ENCODE results near the gene RAX2. TPM values are rescaled to one million over a fixed set of nuclear protein-coding genes. Genes with fewer than 3 reads are reported as not detected.

The RAX2 gene
- total RNA-seq, 1 donor from 2014 or later: not detected

DNA sequence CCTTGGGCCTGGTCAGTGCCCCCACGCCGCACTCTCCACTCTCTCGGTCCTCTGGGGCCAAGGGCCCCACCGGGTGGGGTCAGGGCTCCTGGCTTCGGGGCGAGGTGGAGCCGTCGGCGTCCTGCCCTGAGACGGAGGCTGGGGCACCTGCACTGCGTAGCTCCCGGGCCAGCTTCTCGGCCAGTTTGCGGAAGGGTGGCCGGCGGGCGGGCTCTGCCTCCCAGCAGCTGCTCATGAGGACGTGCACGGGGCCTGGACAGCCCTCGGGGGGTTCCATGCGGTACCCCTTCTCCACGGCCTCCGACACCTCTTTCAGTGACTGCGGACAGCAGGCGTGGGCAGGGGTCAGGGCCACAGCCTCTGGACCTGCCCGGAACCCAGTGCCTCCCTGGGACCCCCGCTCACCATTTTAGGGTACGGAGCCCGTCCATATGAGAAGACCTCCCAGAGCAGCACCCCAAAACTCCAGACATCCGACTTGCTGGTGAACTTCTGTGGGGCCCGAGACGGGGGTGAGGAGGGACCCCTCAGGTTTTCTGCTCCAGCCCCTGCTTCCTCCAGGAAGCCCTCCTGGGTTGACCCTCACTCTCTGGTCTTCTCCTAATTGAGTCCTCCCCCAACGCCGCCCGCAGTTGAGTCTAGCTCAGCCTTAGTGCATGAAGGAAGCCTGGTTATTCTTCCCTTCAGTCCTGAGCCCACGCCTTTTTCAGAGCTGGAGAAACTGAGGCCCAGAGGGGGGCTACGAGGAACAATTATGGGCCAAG, 6.3 kb upstream of the RAX2 start:
- no peak overlapping the region for H3K27ac Mint-ChIP-seq (ENCODE audit: unreplicated experiment)
- H3K36me3 Mint-ChIP-seq (ENCODE audit: unreplicated experiment): peaks cover 13% of the 10 kb centered on the region
- peaks cover 11% of the 10 kb centered on the region for H3K9me3 Mint-ChIP-seq (ENCODE audit: unreplicated experiment)
- H3K4me3 Mint-ChIP-seq (ENCODE audit: unreplicated experiment): no peak overlapping the region
- no peak for DNase-seq
- H3K4me1 Mint-ChIP-seq (ENCODE audit: low read depth, unreplicated experiment): no peaks in the 10 kb centered on the region
- TF ChIP-seq, protein P1, sequence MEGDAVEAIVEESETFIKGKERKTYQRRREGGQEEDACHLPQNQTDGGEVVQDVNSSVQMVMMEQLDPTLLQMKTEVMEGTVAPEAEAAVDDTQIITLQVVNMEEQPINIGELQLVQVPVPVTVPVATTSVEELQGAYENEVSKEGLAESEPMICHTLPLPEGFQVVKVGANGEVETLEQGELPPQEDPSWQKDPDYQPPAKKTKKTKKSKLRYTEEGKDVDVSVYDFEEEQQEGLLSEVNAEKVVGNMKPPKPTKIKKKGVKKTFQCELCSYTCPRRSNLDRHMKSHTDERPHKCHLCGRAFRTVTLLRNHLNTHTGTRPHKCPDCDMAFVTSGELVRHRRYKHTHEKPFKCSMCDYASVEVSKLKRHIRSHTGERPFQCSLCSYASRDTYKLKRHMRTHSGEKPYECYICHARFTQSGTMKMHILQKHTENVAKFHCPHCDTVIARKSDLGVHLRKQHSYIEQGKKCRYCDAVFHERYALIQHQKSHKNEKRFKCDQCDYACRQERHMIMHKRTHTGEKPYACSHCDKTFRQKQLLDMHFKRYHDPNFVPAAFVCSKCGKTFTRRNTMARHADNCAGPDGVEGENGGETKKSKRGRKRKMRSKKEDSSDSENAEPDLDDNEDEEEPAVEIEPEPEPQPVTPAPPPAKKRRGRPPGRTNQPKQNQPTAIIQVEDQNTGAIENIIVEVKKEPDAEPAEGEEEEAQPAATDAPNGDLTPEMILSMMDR (IDR thresholded peaks at IDR 0.05; ENCODE audit: partially characterized antibody, unreplicated experiment): no peak
- peaks cover 20% of the 10 kb centered on the region for H3K27me3 Mint-ChIP-seq (ENCODE audit: unreplicated experiment)

DNA sequence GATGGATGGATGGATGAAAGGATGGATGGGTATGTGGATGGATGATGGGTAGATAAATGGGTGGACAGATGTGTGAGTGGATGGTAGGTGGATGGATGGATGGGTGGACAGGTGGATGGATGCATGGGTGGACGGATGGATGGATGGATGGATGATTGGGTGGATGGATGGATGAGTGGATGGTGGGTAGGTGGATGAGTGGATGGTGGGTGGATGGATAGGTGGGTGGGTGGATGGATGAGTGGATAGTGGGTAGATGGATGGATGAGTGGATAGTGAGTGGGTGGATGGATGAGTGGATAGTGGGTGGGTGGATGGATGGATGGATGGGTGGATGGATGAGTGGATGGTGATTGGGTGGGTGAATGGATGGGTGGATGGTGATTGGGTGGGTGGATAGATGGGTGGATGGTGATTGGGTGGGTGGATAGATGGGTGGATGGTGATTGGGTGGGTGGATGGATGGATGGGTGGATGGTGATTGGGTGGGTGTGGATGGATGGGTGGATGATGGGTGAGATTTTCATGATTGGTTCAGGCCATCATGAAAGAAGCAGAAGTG, 4.5 kb upstream of the RAX2 start:
- Mint-ChIP-seq H3K36me3 (ENCODE audit: unreplicated experiment) (peaks cover 4% of the 10 kb centered on the region), H3K27me3 (ENCODE audit: unreplicated experiment) (peaks cover 12% of the 10 kb centered on the region), H3K9me3 (ENCODE audit: unreplicated experiment) (peaks cover 10% of the 10 kb centered on the region), H3K27ac (ENCODE audit: unreplicated experiment) (no peak overlapping the region), H3K4me3 (ENCODE audit: unreplicated experiment) (no peak overlapping the region), H3K4me1 (ENCODE audit: low read depth, unreplicated experiment) (no peaks in the 10 kb centered on the region)
- TF ChIP-seq, protein P1 (IDR thresholded peaks at IDR 0.05; ENCODE audit: partially characterized antibody, unreplicated experiment): no peak
- no peak for DNase-seq

GRCh38 chr19:3775831-3776230, 3.8 kb upstream of the RAX2 start:
- Mint-ChIP-seq H3K36me3 (ENCODE audit: unreplicated experiment) (no peaks in the 10 kb centered on the region), H3K27me3 (ENCODE audit: unreplicated experiment) (peaks cover 12% of the 10 kb centered on the region), H3K4me1 (ENCODE audit: low read depth, unreplicated experiment) (no peaks in the 10 kb centered on the region), H3K9me3 (ENCODE audit: unreplicated experiment) (peaks cover 5% of the 10 kb centered on the region), H3K27ac (ENCODE audit: unreplicated experiment) (no peak overlapping the region), H3K4me3 (ENCODE audit: unreplicated experiment) (no peak overlapping the region)
- TF ChIP-seq, protein P1 (IDR thresholded peaks at IDR 0.05; ENCODE audit: partially characterized antibody, unreplicated experiment): no peak
- DNase-seq: no peak

DNA sequence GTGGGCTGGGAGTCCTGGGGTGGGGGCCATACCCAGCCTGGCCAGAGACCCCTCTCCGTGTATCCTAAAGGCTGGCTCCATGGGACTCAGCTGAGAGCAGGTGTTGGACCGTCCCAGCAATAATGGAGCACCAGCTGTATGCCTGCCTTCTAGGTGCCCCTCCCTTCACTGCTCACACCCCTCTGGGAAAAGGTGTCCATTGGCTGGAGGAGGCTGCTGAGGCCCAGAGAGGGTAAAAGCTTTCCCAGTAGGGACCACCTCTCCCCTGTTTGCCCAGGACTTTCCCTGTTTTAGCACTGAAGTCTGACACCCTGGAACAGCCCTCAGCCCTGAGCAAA, 3.3 kb upstream of the RAX2 start:
- peaks cover 4% of the 10 kb centered on the region for H3K9me3 Mint-ChIP-seq (ENCODE audit: unreplicated experiment)
- no peak overlapping the region for H3K4me3 Mint-ChIP-seq (ENCODE audit: unreplicated experiment)
- peaks cover 10% of the 10 kb centered on the region for H3K27me3 Mint-ChIP-seq (ENCODE audit: unreplicated experiment)
- DNase-seq: no peak
- no peaks in the 10 kb centered on the region for H3K4me1 Mint-ChIP-seq (ENCODE audit: low read depth, unreplicated experiment)
- H3K36me3 Mint-ChIP-seq (ENCODE audit: unreplicated experiment): no peaks in the 10 kb centered on the region
- no peak overlapping the region for H3K27ac Mint-ChIP-seq (ENCODE audit: unreplicated experiment)
- TF ChIP-seq, protein P1 (IDR thresholded peaks at IDR 0.05; ENCODE audit: partially characterized antibody, unreplicated experiment): no peak

All from glutamatergic neuron (in vitro differentiated cells).